Prostate gland (tissue), 2 donors: ENCODE measurements around the gene ITIH3. TPM values are rescaled to one million over a fixed set of nuclear protein-coding genes. Genes with fewer than 3 reads are reported as not detected.

Source experiments
- DNase-seq: peaks from one replicate; pipeline ENCODE4 v3.0.0-alpha.2; 2019; ENCODE audit warnings: low spot score
- H3K27ac ChIP-seq, 2 donors: fragments of 200-600 bp; sonication (generic); 2 replicates each; pipeline ENCODE4 v1.5.1; 2017 to 2019
- H3K27me3 ChIP-seq: fragments of 200-600 bp; sonication (generic); replicated peaks from 2 replicates; pipeline ENCODE4 v1.5.1; 2019; ENCODE audit not compliant: insufficient read depth
- H3K36me3 ChIP-seq, 2 donors: fragments of 200-600 bp; sonication (generic); 1 replicate in 1 of 2; 2 replicates in 1 of 2; pipeline versions ENCODE4 v1.5.1 to v1.8.1; 2017 to 2019
- H3K4me1 ChIP-seq: fragments of 200-600 bp; sonication (generic); replicated peaks from 2 replicates; pipeline ENCODE4 v1.5.1; 2019
- H3K4me3 ChIP-seq, 2 donors: fragments of 200-600 bp; sonication (generic); 2 replicates each; pipeline ENCODE4 v1.5.1; 2017 to 2019
- H3K9me3 ChIP-seq: fragments of 200-600 bp; sonication (generic); 2 replicates; pipeline ENCODE4 v1.5.1; 2017
- CTCF ChIP-seq, 4 experiments: fragments of 200-600 bp in 2 of 4; fragments of 450-650 bp in 2 of 4; sonication (generic) in 2 of 4; IDR thresholded peaks; 1 replicate in 3 of 4; 2 replicates in 1 of 4; pipeline ENCODE4 v1.5.1; 2016 to 2019; ENCODE audit warnings: antibody characterized with exemption in 4 of 4, mild to moderate bottlenecking in 2 of 4, moderate library complexity in 2 of 4
- POLR2A ChIP-seq: fragments of 450-650 bp; IDR thresholded peaks from one replicate; pipeline ENCODE4 v1.6.1; 2016; ENCODE audit warnings: antibody characterized with exemption, mild to moderate bottlenecking
- POLR2AphosphoS5 ChIP-seq: sonication (generic); formaldehyde crosslinking; IDR thresholded peaks from one replicate; pipeline ENCODE4 v1.6.1; 2017; ENCODE audit warnings: antibody characterized with exemption
- WGBS: methylation state at CpG from one replicate; pipeline ENCODE4 v1.1.5; 2018; 5-methylcytosine and 5-hydroxymethylcytosine counted together
- intact Hi-C: fragments of 100-400 bp; cut with DNase I; formaldehyde crosslinking; loops from one replicate; pipeline ENCODE4 v1.14.2; 2022
- total RNA-seq, 2 donors: library from RNA; depleted of rRNA; stranded (reverse); fragments of >200 nt; gene quantifications; one replicate each; pipeline ENCODE4 v1.1.0, GENCODE V29; 2016

The ITIH3 gene
- total RNA-seq, 2 donors from 2014 or later = 0.46 to 9.6 TPM

GRCh38 chr3:52795298-52795900 lies 803 bp downstream of the ITIH3 start:
- Histone ChIP-seq H3K27me3 (no peaks in the 10 kb centered on the region), H3K36me3 (no peaks in the 10 kb centered on the region), H3K9me3 (no peaks in the 10 kb centered on the region), H3K4me3 (no peak overlapping the region), H3K27ac (no peak overlapping the region), H3K4me1 (no peaks in the 10 kb centered on the region)
- WGBS = 50% methylated on average over 9 of the region's 9 CpGs
- intact Hi-C loops = no loop called here
- TF ChIP-seq POLR2A = no peak
- TF ChIP-seq POLR2AphosphoS5 = no peak
- TF ChIP-seq CTCF (IDR thresholded peaks at IDR 0.05) = no peak
- no peak for DNase-seq

DNA sequence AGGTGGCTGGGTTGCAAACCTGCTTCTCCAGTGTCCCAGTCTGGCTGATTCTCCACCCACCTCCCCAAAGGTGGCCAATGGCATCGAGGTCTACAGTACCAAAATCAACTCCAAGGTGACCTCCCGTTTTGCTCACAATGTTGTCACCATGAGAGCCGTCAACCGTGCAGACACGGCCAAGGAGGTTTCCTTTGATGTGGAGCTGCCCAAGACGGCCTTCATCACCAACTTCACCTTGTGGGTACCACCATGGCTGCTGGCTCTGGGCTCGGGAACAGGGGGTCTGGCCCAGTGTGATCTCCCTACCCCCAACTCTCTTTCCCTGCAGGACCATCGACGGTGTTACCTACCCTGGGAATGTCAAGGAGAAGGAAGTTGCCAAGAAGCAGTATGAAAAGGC lies 1.8 kb downstream of the ITIH3 start:
- no peak overlapping the region for H3K27ac ChIP-seq
- intact Hi-C loops = no loop called here
- no peak for DNase-seq
- TF ChIP-seq POLR2AphosphoS5 (no peak), POLR2A (no peak), CTCF (IDR thresholded peaks at IDR 0.05) (no peak)
- H3K9me3 ChIP-seq = no peaks in the 10 kb centered on the region
- H3K4me1 ChIP-seq = no peaks in the 10 kb centered on the region
- H3K4me3 ChIP-seq = no peak overlapping the region
- H3K36me3 ChIP-seq = no peaks in the 10 kb centered on the region
- no peaks in the 10 kb centered on the region for H3K27me3 ChIP-seq
- WGBS = 89% methylated on average over 9 of the region's 9 CpGs

DNA sequence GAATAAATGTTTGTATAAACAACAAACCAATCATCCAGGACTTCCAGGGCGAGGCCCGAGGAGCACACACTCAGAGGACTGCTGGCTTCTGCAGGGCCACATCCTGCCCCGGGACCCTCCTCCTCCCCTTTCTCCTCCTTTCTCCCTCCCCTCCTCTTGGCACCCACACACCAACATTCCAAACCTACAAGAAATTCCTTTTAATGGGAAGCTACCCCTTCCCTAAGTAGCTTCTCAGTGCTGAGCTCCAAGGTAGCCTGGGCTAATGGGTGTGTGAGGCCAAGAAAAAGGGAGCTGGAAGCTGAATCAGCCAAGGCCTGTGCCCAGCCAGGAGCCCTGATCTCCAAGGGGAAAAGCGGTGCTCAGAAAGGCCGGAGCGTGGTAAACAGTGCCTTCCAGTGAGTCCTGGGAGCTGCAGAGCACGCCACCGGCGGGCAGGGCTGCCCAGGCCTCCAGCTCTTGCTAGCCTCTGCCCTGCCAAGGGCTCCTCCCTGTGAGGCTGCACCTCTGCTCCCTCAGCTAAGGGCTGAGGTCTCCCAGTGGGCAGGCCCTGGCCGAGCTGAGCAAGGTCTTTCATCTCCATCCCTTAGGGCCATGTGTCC lies 3.9 kb downstream of the ITIH3 start:
- H3K36me3 ChIP-seq = no peaks in the 10 kb centered on the region
- H3K27ac ChIP-seq = no peak overlapping the region
- no peak for DNase-seq
- no peak overlapping the region for H3K4me3 ChIP-seq
- TF ChIP-seq POLR2AphosphoS5 (no peak), CTCF (IDR thresholded peaks at IDR 0.05) (no peak), POLR2A (no peak)
- intact Hi-C loops = no loop called here
- H3K9me3 ChIP-seq = no peaks in the 10 kb centered on the region
- 73% methylated on average over 10 of the region's 10 CpGs for WGBS
- H3K27me3 ChIP-seq = no peaks in the 10 kb centered on the region
- no peaks in the 10 kb centered on the region for H3K4me1 ChIP-seq

- no peaks in the 10 kb centered on the region for H3K36me3 ChIP-seq
- H3K9me3 ChIP-seq = no peaks in the 10 kb centered on the region
- 65% methylated on average over 14 of the region's 14 CpGs for WGBS
- intact Hi-C loops = no loop called here
- no peak for DNase-seq
- no peak overlapping the region for H3K4me3 ChIP-seq
- TF ChIP-seq POLR2A = no peak
- no peak for TF ChIP-seq CTCF (IDR thresholded peaks at IDR 0.05)
- no peak for TF ChIP-seq POLR2AphosphoS5
- no peaks in the 10 kb centered on the region for H3K27me3 ChIP-seq
- H3K4me1 ChIP-seq = no peaks in the 10 kb centered on the region
- no peak overlapping the region for H3K27ac ChIP-seq
These were observed 4.4 kb downstream of the ITIH3 start for GRCh38 chr3:52798978-52799476.

- no peak for TF ChIP-seq POLR2A
- no peak for TF ChIP-seq CTCF (IDR thresholded peaks at IDR 0.05)
- TF ChIP-seq POLR2AphosphoS5 = no peak
- intact Hi-C loops = no loop called here
- Histone ChIP-seq H3K27ac (no peak overlapping the region), H3K36me3 (no peaks in the 10 kb centered on the region), H3K27me3 (peaks cover 2% of the 10 kb centered on the region), H3K9me3 (no peaks in the 10 kb centered on the region), H3K4me1 (no peaks in the 10 kb centered on the region), H3K4me3 (no peak overlapping the region)
- no peak for DNase-seq
- WGBS = 76% methylated on average over 7 of the region's 7 CpGs
These were observed 5.5 kb downstream of the ITIH3 start for GRCh38 chr3:52800079-52800478.
